GM21576 (cell line): ENCODE results near the gene TBCK.

ENCODE experiments used
- ATAC-seq: cut with Tn5 transposase; IDR thresholded peaks from one replicate; pipeline ENCODE4 v1.9.1; 2021; ENCODE audit warnings: mild to moderate bottlenecking, moderate library complexity; ENCODE audit not compliant: unreplicated experiment

The TBCK gene

GRCh38 chr4:106049490-106049889, 266.5 kb downstream of the TBCK start:
- no peak for ATAC-seq

- no peak for ATAC-seq
Measured at GRCh38 chr4:106048250-106048971, 267.6 kb downstream of the TBCK start.

DNA sequence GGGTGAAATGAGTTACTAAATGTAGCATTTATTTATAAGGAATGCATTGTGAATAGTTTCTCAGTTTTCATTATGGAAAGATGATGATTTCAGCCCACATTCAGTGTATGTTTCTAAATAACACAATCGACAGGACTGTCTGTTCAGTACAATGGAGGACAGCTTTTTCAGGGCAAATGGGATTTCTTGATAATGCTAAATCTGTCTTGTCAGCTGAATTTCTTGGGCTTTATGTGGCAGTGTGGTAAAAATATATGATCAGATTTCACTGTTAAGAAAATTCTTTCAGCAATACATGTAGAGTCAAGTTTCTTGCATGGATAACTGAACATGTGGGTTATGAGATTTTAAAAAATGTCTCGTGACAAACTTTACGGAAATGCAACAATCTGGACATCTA, 269.9 kb downstream of the TBCK start:
- no peak for ATAC-seq

DNA sequence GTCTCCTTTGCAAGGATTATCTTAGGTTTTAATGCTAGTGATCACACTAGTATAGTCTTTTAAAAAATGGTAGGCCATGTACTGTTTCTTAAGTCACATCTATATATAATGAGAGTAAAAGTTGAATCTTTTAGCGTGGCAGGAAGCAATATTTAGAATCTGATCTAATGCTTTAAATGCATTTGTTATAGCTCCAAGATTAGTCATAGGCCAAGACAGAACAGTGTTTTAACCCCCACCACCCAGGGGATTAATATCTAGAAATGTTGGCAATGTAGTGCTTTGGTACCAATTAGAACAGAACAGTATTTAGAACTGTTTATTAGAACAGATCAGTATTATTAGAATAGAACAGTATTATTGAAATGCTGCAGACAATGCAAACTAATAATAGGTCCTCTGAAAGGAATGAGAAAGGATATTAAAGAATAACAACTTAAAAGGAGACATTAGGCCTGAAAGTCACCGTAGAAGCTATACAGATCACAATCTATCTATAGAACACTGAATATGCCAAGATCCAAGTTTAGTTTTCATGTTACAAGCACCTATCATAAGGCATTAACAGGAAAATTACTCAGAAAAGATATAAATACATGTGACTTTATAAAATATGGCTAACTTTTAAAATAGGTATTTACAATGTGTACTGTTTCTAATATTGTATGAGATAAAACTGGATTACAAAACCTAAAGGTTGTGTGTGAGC, 274.6 kb downstream of the TBCK start:
- no peak for ATAC-seq

DNA sequence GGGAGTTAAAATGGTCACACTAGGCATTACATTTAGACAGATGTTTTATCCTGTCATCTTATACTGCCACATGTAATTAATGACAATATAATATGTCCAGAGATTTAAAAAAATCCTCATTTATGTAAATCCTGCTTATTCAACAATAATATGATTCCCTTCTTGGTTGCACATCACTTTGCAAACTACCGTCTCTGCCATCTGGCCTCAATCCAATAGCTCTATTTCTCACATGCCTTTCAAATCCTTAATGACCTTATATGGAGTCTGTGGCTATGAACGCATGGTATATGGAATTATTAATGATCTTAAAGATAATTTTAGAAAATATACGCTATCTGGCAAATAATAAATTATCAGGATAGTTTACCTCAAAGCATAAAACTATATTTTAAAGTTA, 276.2 kb downstream of the TBCK start:
- ATAC-seq: no peak

DNA sequence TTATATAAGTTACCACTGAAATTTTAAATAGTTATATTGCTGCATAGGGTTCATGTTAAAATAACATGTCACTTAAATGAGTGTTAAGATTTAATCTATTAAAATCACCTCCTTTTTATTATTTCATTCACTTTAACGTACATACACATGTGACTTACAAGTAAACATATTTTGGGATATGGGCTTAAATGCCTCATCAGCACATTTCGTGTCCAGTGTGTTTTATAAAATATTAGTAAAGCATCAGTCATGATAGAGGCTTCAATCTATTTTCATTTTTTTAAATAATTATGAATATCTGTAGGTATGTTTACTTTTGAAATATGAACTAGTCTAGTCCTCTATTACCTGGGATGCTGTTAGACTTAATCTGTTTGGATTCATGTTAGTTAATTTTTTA, 277.1 kb downstream of the TBCK start:
- ATAC-seq: no peak

- no peak for ATAC-seq
Measured at GRCh38 chr4:106038012-106038411, 278.0 kb downstream of the TBCK start.

DNA sequence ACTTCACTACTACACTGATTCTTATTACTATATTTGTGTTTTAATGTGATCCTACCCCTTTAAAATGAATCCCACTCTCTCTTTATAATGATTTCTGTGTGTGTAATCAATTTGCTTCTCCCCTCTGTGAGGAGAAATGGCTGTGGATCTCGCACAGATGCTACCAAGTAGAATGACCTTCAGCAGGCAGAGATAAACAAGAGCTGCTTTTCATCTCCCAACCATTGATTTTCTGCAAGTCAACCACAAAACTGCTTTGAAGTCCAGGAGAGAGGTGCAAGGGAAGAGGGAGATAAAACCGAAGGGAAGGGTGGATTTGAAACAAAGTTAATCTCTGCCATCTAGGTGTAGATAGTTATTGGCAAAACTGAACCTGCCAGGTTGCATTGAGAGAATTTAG, 279.2 kb downstream of the TBCK start:
- ATAC-seq: no peak

- no peak for ATAC-seq
Measured at GRCh38 chr4:106036334-106036733, 279.7 kb downstream of the TBCK start.

DNA sequence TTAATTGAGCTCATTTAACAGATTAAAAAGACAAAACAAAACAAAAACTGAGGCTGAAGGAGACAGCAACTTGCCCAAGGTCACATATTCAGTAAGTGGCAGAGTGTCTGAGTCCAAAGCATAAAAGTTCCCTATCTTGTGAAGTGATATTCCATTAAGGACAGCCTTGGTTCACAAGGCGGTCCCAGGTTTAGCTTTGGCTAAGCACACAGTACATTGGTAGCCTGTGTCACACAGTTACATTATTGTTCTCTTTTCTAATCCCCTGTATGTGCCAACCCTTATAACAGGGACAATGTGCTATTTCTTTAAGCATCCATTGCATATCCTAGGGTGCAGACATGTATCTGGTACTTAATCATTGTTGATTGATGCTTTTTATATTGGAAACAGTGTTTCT, 280.8 kb downstream of the TBCK start:
- ATAC-seq: no peak

GRCh38 chr4:106034751-106035150, 281.3 kb downstream of the TBCK start:
- ATAC-seq: no peak

GRCh38 chr4:106034220-106034619, 281.8 kb downstream of the TBCK start:
- ATAC-seq: no peak

DNA sequence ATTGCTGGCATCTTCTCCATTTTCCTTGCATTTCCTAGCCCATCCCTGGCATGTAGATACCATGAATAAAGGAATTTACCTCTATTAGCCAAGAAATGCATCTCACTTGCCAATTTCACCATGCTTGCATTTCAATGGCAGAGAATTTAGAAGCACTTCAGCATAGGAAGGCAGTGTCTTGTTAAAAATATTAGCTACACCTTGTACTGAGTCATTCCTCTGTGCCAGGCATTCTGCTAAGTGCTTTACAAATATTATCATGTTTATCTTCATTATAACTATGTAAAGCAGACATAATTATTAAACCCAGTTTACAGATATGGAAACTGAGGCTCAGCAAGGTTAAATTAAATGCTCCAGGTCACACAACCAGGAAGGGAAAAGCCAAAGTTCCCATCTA, 282.5 kb downstream of the TBCK start:
- no peak for ATAC-seq

GRCh38 chr4:106032851-106033286, 283.1 kb downstream of the TBCK start:
- ATAC-seq: no peak

DNA sequence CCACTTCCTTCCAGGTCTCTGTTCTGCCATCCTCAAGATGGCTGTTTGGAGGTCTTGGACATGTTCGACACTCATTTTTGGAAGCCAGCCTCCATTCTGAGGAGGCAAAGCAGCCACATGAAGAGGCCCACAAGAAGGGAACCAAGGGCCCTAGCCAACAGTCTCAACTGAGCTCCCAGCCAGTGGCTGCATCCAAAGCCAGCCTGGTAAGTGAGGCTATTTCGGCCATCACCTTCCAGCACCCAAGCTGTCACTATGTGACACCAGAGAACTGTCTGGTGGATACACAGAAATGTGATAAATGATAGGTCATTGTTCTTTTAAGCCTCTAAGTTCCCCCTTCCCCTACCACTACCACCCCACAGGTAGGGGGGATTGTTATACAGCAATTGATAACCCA, 293.6 kb downstream of the TBCK start:
- no peak for ATAC-seq

GRCh38 chr4:106021737-106022410, 294.1 kb downstream of the TBCK start:
- no peak for ATAC-seq

DNA sequence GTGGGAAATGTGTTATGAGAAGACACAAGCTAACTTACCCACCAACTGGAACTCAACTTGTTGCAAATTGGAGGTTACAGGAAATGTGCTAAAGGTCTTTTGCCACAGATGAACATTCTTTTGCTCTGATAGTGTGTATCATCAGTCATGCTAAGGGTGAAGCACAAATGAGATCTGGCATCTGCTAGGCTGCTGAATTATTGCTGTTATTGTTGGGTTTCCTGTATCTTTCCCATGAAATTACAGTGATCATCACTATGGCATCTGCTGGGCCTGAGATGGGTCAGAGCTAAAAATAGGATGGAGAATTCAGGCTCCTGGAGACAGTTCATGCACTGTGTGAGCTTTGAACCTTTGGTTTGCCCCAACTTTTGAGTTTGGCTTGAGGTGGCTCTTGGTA, 296.2 kb downstream of the TBCK start:
- ATAC-seq: no peak

- ATAC-seq: no peak
Measured at GRCh38 chr4:106017975-106018374, 298.0 kb downstream of the TBCK start.

DNA sequence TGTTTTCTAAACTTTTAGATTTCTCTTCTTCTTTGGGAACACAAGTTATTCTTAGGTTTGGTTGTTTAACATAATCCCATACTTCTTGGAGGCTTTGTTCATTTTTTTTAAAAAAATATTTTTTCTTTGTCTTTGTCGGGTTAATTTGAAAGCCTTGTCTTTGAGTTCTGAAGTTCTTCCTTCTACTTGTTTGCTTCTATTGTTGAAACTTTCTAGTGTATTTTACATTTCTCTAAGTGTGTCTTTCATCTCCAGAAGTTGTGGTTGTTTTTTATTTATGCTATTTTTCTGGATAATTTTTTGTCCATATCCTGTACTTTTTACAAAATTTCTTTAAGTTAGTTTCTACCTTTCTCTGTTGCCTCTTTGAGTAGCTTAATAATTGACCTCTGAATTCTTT, 304.6 kb downstream of the TBCK start:
- no peak for ATAC-seq

DNA sequence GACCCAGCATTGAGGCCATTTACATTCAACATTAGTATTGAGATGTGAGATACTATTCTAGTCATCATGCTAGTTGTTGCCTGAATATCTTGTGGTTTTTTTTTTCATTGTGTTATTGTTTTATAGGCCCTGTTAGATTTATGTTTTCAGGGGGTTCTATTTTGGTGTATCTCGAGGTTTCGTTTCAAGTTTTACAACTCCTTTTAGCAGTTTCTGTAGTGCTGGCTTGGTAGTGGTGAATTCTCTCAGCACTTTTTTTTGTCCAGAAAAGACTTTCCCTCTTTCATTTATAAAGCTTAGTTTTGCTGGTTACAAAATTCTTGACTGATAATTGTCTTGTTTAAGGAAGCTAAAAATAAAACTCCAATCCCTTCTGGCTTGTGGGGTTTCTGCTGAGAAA, 305.2 kb downstream of the TBCK start:
- ATAC-seq: no peak

- no peak for ATAC-seq
Measured at GRCh38 chr4:106002994-106003393, 313.0 kb downstream of the TBCK start.
